ENCODE measurements around the gene EML4. TPM values are rescaled to one million over a fixed set of nuclear protein-coding genes. Genes with fewer than 3 reads are reported as not detected.

EML4 gene
- total and polyA plus RNA-seq, 2 of the 13 experiments (the other 11 are each of a cell fraction or from before 2014, with no cell fraction given), result 243 to 476 TPM

- TF ChIP-seq, protein P1, sequence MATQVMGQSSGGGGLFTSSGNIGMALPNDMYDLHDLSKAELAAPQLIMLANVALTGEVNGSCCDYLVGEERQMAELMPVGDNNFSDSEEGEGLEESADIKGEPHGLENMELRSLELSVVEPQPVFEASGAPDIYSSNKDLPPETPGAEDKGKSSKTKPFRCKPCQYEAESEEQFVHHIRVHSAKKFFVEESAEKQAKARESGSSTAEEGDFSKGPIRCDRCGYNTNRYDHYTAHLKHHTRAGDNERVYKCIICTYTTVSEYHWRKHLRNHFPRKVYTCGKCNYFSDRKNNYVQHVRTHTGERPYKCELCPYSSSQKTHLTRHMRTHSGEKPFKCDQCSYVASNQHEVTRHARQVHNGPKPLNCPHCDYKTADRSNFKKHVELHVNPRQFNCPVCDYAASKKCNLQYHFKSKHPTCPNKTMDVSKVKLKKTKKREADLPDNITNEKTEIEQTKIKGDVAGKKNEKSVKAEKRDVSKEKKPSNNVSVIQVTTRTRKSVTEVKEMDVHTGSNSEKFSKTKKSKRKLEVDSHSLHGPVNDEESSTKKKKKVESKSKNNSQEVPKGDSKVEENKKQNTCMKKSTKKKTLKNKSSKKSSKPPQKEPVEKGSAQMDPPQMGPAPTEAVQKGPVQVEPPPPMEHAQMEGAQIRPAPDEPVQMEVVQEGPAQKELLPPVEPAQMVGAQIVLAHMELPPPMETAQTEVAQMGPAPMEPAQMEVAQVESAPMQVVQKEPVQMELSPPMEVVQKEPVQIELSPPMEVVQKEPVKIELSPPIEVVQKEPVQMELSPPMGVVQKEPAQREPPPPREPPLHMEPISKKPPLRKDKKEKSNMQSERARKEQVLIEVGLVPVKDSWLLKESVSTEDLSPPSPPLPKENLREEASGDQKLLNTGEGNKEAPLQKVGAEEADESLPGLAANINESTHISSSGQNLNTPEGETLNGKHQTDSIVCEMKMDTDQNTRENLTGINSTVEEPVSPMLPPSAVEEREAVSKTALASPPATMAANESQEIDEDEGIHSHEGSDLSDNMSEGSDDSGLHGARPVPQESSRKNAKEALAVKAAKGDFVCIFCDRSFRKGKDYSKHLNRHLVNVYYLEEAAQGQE (IDR thresholded peaks at IDR 0.05; ENCODE audit: borderline replicate concordance in 1 of 2, low read depth in 1 of 2, low read length in 2 of 2), result peak in 1 of 2 experiments; percentile 56; a peak in 1 of 4 replicates
- TF ChIP-seq HNF4A (CRISPR knock-in tag; IDR thresholded peaks at IDR 0.05), result no peak
- no peak for TF ChIP-seq CHD2 (IDR thresholded peaks at IDR 0.05; ENCODE audit: low read depth, low read length)
- TF ChIP-seq, protein P2, sequence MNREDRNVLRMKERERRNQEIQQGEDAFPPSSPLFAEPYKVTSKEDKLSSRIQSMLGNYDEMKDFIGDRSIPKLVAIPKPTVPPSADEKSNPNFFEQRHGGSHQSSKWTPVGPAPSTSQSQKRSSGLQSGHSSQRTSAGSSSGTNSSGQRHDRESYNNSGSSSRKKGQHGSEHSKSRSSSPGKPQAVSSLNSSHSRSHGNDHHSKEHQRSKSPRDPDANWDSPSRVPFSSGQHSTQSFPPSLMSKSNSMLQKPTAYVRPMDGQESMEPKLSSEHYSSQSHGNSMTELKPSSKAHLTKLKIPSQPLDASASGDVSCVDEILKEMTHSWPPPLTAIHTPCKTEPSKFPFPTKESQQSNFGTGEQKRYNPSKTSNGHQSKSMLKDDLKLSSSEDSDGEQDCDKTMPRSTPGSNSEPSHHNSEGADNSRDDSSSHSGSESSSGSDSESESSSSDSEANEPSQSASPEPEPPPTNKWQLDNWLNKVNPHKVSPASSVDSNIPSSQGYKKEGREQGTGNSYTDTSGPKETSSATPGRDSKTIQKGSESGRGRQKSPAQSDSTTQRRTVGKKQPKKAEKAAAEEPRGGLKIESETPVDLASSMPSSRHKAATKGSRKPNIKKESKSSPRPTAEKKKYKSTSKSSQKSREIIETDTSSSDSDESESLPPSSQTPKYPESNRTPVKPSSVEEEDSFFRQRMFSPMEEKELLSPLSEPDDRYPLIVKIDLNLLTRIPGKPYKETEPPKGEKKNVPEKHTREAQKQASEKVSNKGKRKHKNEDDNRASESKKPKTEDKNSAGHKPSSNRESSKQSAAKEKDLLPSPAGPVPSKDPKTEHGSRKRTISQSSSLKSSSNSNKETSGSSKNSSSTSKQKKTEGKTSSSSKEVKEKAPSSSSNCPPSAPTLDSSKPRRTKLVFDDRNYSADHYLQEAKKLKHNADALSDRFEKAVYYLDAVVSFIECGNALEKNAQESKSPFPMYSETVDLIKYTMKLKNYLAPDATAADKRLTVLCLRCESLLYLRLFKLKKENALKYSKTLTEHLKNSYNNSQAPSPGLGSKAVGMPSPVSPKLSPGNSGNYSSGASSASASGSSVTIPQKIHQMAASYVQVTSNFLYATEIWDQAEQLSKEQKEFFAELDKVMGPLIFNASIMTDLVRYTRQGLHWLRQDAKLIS (CRISPR knock-in tag; IDR thresholded peaks at IDR 0.05), result peak; percentile 96
- TF ChIP-seq NBN (conservative IDR thresholded peaks at IDR 0.05), result no peak
- TF ChIP-seq LCORL (IDR thresholded peaks at IDR 0.05), result no peak
- TF ChIP-seq LCORL (CRISPR knock-in tag; IDR thresholded peaks at IDR 0.05), result no peak
- TF ChIP-seq, protein P3, sequence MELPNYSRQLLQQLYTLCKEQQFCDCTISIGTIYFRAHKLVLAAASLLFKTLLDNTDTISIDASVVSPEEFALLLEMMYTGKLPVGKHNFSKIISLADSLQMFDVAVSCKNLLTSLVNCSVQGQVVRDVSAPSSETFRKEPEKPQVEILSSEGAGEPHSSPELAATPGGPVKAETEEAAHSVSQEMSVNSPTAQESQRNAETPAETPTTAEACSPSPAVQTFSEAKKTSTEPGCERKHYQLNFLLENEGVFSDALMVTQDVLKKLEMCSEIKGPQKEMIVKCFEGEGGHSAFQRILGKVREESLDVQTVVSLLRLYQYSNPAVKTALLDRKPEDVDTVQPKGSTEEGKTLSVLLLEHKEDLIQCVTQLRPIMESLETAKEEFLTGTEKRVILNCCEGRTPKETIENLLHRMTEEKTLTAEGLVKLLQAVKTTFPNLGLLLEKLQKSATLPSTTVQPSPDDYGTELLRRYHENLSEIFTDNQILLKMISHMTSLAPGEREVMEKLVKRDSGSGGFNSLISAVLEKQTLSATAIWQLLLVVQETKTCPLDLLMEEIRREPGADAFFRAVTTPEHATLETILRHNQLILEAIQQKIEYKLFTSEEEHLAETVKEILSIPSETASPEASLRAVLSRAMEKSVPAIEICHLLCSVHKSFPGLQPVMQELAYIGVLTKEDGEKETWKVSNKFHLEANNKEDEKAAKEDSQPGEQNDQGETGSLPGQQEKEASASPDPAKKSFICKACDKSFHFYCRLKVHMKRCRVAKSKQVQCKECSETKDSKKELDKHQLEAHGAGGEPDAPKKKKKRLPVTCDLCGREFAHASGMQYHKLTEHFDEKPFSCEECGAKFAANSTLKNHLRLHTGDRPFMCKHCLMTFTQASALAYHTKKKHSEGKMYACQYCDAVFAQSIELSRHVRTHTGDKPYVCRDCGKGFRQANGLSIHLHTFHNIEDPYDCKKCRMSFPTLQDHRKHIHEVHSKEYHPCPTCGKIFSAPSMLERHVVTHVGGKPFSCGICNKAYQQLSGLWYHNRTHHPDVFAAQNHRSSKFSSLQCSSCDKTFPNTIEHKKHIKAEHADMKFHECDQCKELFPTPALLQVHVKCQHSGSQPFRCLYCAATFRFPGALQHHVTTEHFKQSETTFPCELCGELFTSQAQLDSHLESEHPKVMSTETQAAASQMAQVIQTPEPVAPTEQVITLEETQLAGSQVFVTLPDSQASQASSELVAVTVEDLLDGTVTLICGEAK (IDR thresholded peaks at IDR 0.05), result no peak
- TF ChIP-seq, protein P3 (CRISPR knock-in tag; IDR thresholded peaks at IDR 0.05), result no peak
- TF ChIP-seq ZNF770 (CRISPR knock-in tag; IDR thresholded peaks at IDR 0.05), result peak; percentile 36; the same call in 1 of the 2 replicates
Observed at GRCh38 chr2:42171396-42171980, 2.3 kb downstream of the EML4 start (continued).

Measured in HepG2 (cell line).